K562 (cell line): ENCODE data around the gene ATXN7L2. TPM values are rescaled to one million over a fixed set of nuclear protein-coding genes. Genes with fewer than 3 reads are reported as not detected.

Source experiments
- ATAC-seq: fragments of 200-7000 bp; cut with Tn5 transposase; 3 replicates; pipeline ENCODE4 v1.9.1; 2020; ENCODE audit warnings: moderate library complexity
- Bru-seq: library from RNA; stranded (reverse); fragments of 400-500 nt; gene quantifications from one replicate; lab custom pipeline; 2021; lab: Mats Ljungman, UMichigan
- BruChase-seq, 2 experiments: library from RNA; stranded (reverse); fragments of 400-500 nt; gene quantifications; one replicate each; lab custom pipeline; 2021; lab: Mats Ljungman, UMichigan
- BruUV-seq: library from RNA; stranded (reverse); fragments of 400-500 nt; replicated peaks from 2 replicates; lab custom pipeline; 2021; lab: Mats Ljungman, UMichigan
- CTCF ChIA-PET: fragments of 300-600 bp; formaldehyde crosslinking; extraction: SDS; loops from one replicate; lab custom pipeline; 2021; ENCODE audit warnings: low intra/inter-chr PET ratio; lab: Yijun Ruan, JAX
- POLR2A ChIA-PET: fragments of 300-600, 350-650 bp; sonication (Branson Sonifier 250); formaldehyde crosslinking; extraction: SDS; loops from one replicate; lab custom pipeline; 2021; ENCODE audit warnings: antibody characterized with exemption, inconsistent platforms; lab: Yijun Ruan, JAX
- DNase-seq, 4 experiments: peaks; one replicate each; pipeline versions ENCODE4 v3.0.0 to v3.0.0-alpha.2; 2011 to 2018; ENCODE audit warnings: low spot score in 3 of 4, mixed read lengths in 3 of 4; ENCODE audit errors: extremely low read depth in 1 of 4
- FAIRE-seq: peaks from 2 replicates; lab custom pipeline; 2011; peaks lifted over from hg19 to GRCh38; lab: Jason Lieb, UNC
- H2AFZ ChIP-seq: 2 replicates; pipeline ENCODE4 v1.6.0; 2011; ENCODE audit warnings: low read depth, low read length, control low read depth, inconsistent platforms
- H3K27ac ChIP-seq: fragments of 200-600 bp; 3 replicates; pipeline ENCODE4 v1.8.0; 2011; ENCODE audit warnings: low read depth, mild to moderate bottlenecking, control low read depth, inconsistent platforms, low read length, moderate library complexity, mixed read lengths; ENCODE audit errors: extremely low read depth
- H3K27me3 ChIP-seq, 2 experiments: fragments of 300-600 bp in 1 of 2; 2 replicates in 1 of 2; 3 replicates in 1 of 2; pipeline versions ENCODE4 v1.6.0 to v1.8.0; 2011; ENCODE audit warnings: inconsistent platforms in 2 of 2, low read length in 2 of 2, mild to moderate bottlenecking in 1 of 2, mixed read lengths in 1 of 2, moderate library complexity in 1 of 2; ENCODE audit not compliant: control insufficient read depth in 2 of 2, insufficient read depth in 2 of 2
- H3K36me3 ChIP-seq: fragments of 300-600 bp; 3 replicates; pipeline ENCODE4 v1.8.0; 2011; ENCODE audit warnings: mild to moderate bottlenecking, low read length, inconsistent platforms; ENCODE audit not compliant: control insufficient read depth, insufficient read depth
- H3K4me1 ChIP-seq, 2 experiments: fragments of 200-600 bp in 1 of 2; replicated peaks in 1 of 2; 2 replicates in 1 of 2; 3 replicates in 1 of 2; pipeline versions ENCODE4 v1.5.1 to v1.8.0; 2011; ENCODE audit warnings: inconsistent platforms in 2 of 2, low read length in 2 of 2, mild to moderate bottlenecking in 1 of 2, mixed read lengths in 1 of 2, moderate library complexity in 1 of 2; ENCODE audit not compliant: control insufficient read depth in 2 of 2, insufficient read depth in 2 of 2
- H3K4me2 ChIP-seq: 2 replicates; pipeline ENCODE4 v1.6.1; 2011; ENCODE audit warnings: low read length, control low read depth, inconsistent platforms, mixed read lengths; ENCODE audit not compliant: insufficient read depth
- H3K4me3 ChIP-seq: fragments of 200-600 bp; sonication (generic), shearing (Covaris generic); 2 replicates; pipeline ENCODE4 v1.5.1; 2016; ENCODE audit warnings: control low read depth, inconsistent platforms
- H3K79me2 ChIP-seq: fragments of 200-600 bp; 3 replicates; pipeline ENCODE4 v1.8.0; 2011; ENCODE audit warnings: low read length, inconsistent platforms; ENCODE audit not compliant: control insufficient read depth, insufficient read depth
- H3K9ac ChIP-seq, 2 experiments: 2 replicates each; pipeline versions ENCODE4 v1.6.0 to v1.6.1; 2011; ENCODE audit warnings: low read depth in 2 of 2, low read length in 2 of 2, control low read depth in 1 of 2, inconsistent platforms in 1 of 2, mild to moderate bottlenecking in 1 of 2, mixed read lengths in 1 of 2; ENCODE audit not compliant: insufficient read depth in 1 of 2
- H3K9me1 ChIP-seq: one replicate; pipeline ENCODE4 v1.6.0; 2011; ENCODE audit warnings: inconsistent platforms, mild to moderate bottlenecking, low read length, moderate library complexity; ENCODE audit not compliant: control insufficient read depth, insufficient read depth
- H3K9me3 ChIP-seq: replicated peaks from 2 replicates; pipeline ENCODE4 v1.5.1; 2011; ENCODE audit warnings: low read depth, low read length, inconsistent platforms; ENCODE audit not compliant: control insufficient read depth, insufficient read depth
- H4K20me1 ChIP-seq: replicated peaks from 2 replicates; pipeline ENCODE4 v1.6.1; 2011; ENCODE audit warnings: low read length, inconsistent platforms, mixed read lengths; ENCODE audit not compliant: control insufficient read depth, insufficient read depth
- CBX5 ChIP-seq: IDR thresholded peaks from 2 replicates; pipeline ENCODE4 v1.6.1; 2014; ENCODE audit warnings: low read depth, borderline replicate concordance
- FOXJ2 ChIP-seq: fragments of 200-800 bp; sonication (Bioruptor generic); IDR thresholded peaks from 2 replicates; pipeline ENCODE4 v1.6.1; 2016; ENCODE audit warnings: missing genetic modification characterization, missing compliant biosample characterization
- ZC3H11A ChIP-seq: IDR thresholded peaks from 2 replicates; pipeline ENCODE4 v1.6.1; 2012; ENCODE audit warnings: low read depth, low read length, improper control_type of control experiment
- WGBS: fragments of 100-300 bp; shearing (Covaris generic); methylation state at CpG from one replicate; pipeline ENCODE4 v1.1.6; 2016; ENCODE audit warnings: low coverage, mixed read lengths; ENCODE audit not compliant: insufficient coverage; ENCODE audit errors: missing lambda C conversion rate; 5-methylcytosine and 5-hydroxymethylcytosine counted together
- in situ Hi-C: fragments of 300-500 bp; cut with MboI; formaldehyde crosslinking; loops from 4 replicates; pipeline ENCODE4 v1.15.0; 2018; ENCODE audit warnings: inconsistent platforms, mixed read lengths
- intact Hi-C: fragments of 100-400 bp; cut with micrococcal nuclease; formaldehyde crosslinking; loops from 2 replicates; pipeline ENCODE4 v1.14.2; 2022
- long read RNA-seq, 3 experiments: library from polyadenylated mRNA in 2 of 3; library from RNA in 1 of 3; unstranded in 2 of 3; stranded (forward) in 1 of 3; transcript quantifications; one replicate each; pipeline ENCODE4 v2.0.0, GENCODE V29; 2019 to 2022
- polyA minus RNA-seq, 3 experiments: library from RNA; depleted of rRNA, polyadenylated mRNA; stranded (reverse); fragments of >200 nt; gene quantifications; 2 replicates each; pipeline ENCODE4 v1.2.3, GENCODE V29; 2011
- polyA plus RNA-seq, 8 experiments: library from polyadenylated mRNA; depleted of rRNA in 4 of 8; stranded (reverse) in 5 of 8; unstranded in 3 of 8; fragments of >200 nt; fragmentation: Nextera tagmentation in 2 of 8; fragmentation: Illumina TruSeq in 1 of 8; extraction: Ambion mirVana in 2 of 8; extraction: Trizol in 1 of 8; gene quantifications; 2 replicates each; pipeline versions ENCODE4 v1.2.1 to v1.2.3, GENCODE V29; 2011 to 2014; ENCODE audit warnings: inconsistent platforms in 1 of 8, missing spikeins in 1 of 8
- total RNA-seq, 7 experiments: library from RNA; depleted of rRNA in 6 of 7; stranded (reverse); fragments of >200 nt in 6 of 7; fragmentation: Illumina TruSeq in 2 of 7; extraction: Trizol in 2 of 7; gene quantifications; 2 replicates each; pipeline versions ENCODE4 v1.2.1 to v1.2.3, GENCODE V29; 2011 to 2021; ENCODE audit warnings: low replicate concordance in 1 of 7
- TF ChIP-seq, protein P1 (sequence below): fragments of 200-400 bp; formaldehyde crosslinking; IDR thresholded peaks from 2 replicates; pipeline ENCODE4 v1.6.1; 2017; ENCODE audit warnings: mild to moderate bottlenecking, low read depth, low read length, moderate library complexity
- TF ChIP-seq, protein P2 (sequence below), 2 experiments: fragments of 450-650 bp; IDR thresholded peaks; 2 replicates each; pipeline ENCODE4 v1.6.1; 2018; ENCODE audit warnings: mild to moderate bottlenecking in 2 of 2, low read depth in 1 of 2; ENCODE audit not compliant: partially characterized antibody in 2 of 2

Gene ATXN7L2, protein sequence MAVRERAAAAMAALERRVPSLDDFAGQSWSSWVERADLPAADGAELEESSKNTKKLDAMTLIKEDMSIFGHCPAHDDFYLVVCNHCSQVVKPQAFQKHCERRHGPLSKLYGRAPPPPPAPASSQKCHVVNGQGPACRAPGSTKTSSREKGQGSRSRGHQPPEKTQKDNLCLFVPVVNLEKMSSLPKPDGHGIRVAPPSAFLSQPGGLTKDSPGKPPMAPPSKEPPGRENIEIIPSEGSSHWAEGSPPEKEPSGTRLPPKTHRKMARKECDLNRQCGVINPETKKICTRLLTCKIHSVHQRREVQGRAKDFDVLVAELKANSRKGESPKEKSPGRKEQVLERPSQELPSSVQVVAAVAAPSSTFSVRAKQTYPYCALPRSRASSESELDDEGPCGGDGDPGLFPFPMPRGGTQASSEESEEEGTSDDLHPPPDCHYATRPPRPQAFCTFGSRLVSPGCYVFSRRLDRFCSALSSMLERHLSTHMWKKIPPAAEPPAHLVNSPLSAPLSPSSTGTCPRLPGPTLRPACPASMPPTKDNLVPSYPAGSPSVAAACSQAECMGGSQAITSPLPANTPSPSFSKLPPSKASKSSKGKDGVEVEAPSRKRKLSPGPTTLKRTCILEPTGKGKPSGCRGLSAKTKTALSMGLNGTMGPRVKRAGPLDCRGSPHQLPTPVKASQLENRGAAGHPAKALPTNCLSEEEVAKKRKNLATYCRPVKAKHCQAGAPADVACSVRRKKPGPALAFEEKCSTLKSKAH
- 13.4 and 39.5 TPM in 2 replicates for total RNA-seq (2011; cell fraction: chromatin; rRNA removed; ENCODE audit: low replicate concordance)
- total RNA-seq (2011; cell fraction: nucleolus; rRNA removed): 28.8 and 32.7 TPM in 2 replicates
- total RNA-seq (2011; cell fraction: nucleoplasm; rRNA removed): 14.5 and 23.4 TPM in 2 replicates
- total RNA-seq (2014; rRNA removed) (6.3 and 10.4 TPM in 2 replicates), total RNA-seq (2014; rRNA removed; fragmentation: Illumina TruSeq; extraction: Trizol) (1.9 and 2.3 TPM in 2 replicates), total RNA-seq (2015; rRNA removed; fragmentation: Illumina TruSeq; extraction: Trizol) (4.4 and 5.8 TPM in 2 replicates), total RNA-seq (2021) (9.4 and 10.0 TPM in 2 replicates), polyA plus RNA-seq (2011; rRNA removed) (3.1 and 5.9 TPM in 2 replicates), polyA plus RNA-seq (2014; fragmentation: Illumina TruSeq; extraction: Trizol) (7.1 and 8.5 TPM in 2 replicates), polyA plus RNA-seq (2014; fragmentation: Nextera tagmentation; extraction: Ambion mirVana) (under 1 TPM; 0.21 to 0.56 TPM), polyA plus RNA-seq (2014; rRNA removed) (10.4 and 11.1 TPM in 2 replicates), polyA minus RNA-seq (2011; rRNA and poly(A)+ RNA removed) (2.4 and 3.5 TPM in 2 replicates), Bru-seq, nascent RNA (percentile 70 among the genes with signal in this experiment), BruChase-seq, experiment 1, labeled RNA remaining after a 2-hour chase (percentile 57 among the genes with signal in this experiment), BruChase-seq, experiment 2, labeled RNA remaining after a 6-hour chase (percentile 64 among the genes with signal in this experiment)
- 4.0 and 11.5 TPM in 2 replicates for polyA plus RNA-seq (2011; cell fraction: cytosol; rRNA removed)
- polyA plus RNA-seq (2011; cell fraction: nucleus; rRNA removed): 23.4 and 48.0 TPM in 2 replicates
- 5.9 and 6.8 TPM in 2 replicates for polyA plus RNA-seq (2012)
- polyA minus RNA-seq (2011; cell fraction: cytosol; rRNA and poly(A)+ RNA removed): 2.6 and 4.1 TPM in 2 replicates
- polyA minus RNA-seq (2011; cell fraction: nucleus; rRNA and poly(A)+ RNA removed): 13.1 and 13.6 TPM in 2 replicates
- long read RNA-seq, experiment 1, partial matches to known transcripts: 17 of 19 reads
- long read RNA-seq, experiment 1, other reads (novel, unspliced or antisense): 1 of 19 reads
- long read RNA-seq, experiment 2, partial matches to known transcripts: 1 of 11 reads
- long read RNA-seq, experiment 2, other reads (novel, unspliced or antisense): 8 of 11 reads
- long read RNA-seq, experiment 3, partial matches to known transcripts: 1 of 3 reads
- long read RNA-seq, experiment 3, other reads (novel, unspliced or antisense): 2 of 3 reads

DNA sequence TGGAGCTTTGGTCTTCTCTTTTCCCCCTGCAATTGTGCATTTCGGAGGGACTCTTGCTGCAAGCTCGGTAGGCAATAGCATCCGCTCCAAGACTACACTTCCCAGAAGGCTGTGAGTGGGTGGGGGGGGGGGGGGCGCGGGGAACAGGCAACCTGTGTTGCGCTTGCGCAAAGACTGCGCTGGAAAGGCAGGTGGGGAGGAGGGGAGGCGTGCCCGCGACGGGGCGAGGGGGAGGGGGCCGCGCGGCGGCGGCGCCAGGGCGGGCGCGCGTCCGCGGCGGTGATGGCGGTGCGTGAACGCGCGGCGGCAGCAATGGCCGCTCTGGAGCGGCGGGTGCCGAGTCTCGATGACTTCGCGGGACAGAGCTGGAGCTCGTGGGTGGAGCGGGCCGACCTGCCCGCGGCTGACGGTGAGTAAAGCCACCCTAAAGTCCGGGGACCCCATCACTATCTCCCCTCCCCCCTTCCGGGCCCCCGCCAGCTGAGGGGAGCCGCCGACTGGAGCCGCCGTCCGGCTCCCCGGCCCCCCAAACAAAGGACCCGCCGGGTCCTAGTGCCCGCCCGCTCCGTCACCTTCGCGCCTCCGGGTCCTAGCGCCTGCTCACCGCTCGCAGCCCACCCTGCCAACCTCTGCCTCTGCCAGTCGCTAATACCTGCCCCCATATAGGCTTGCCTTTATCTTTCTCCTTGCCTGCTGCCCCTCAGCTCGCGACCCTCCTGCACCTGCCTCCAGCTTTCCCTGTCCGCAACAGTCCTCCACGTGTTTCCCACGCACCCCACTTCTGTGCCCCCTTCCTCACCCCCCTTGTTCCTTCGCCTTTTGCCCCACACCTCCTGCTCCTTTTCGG lies at the start of gene ATXN7L2:
ATXN7L2 (plus strand) TSS at position 234 of the 847 bp plus-strand sequence; CDS start at position 283, 49 bp downstream.
- Histone ChIP-seq H4K20me1 (0 out of 2 replicates have a peak, but pooled peaks cover 2% of the 10 kb centered on the region), H3K9me1 (no peaks in the 10 kb centered on the region), H3K9me3 (no peaks in the 10 kb centered on the region), H3K4me2 (peak within 1 kb of the TSS; percentile 98), H3K4me3 (peak within 1 kb of the TSS; percentile 76), H3K27ac (peak within 1 kb of the TSS; percentile 93), H2AFZ (peak within 1 kb of the TSS; percentile 99), H3K36me3 (peaks cover 31% of the 10 kb centered on the region; the same call in 1 of the 3 replicates), H3K9ac (peak within 1 kb of the TSS; percentile 87 to 100), H3K79me2 (peaks cover 9% of the 10 kb centered on the region; the same call in 2 of the 3 replicates), H3K27me3 (peaks cover 18 to 28% of the 10 kb centered on the region in 2 experiments; a peak in 4 of 5 replicates), H3K4me1 (peaks cover 12 to 23% of the 10 kb centered on the region in 2 experiments; a peak in 4 of 5 replicates)
- FAIRE-seq (peak; percentile 75), DNase-seq (peak; percentile 97 to 100 (median 99)), ATAC-seq (peak; percentile 85)
- in situ Hi-C loops (no loop called here), intact Hi-C loops (no loop called here)
- WGBS: under 1% methylated on average over 33 of the region's 73 CpGs
- no TSS peak for BruUV-seq
- ChIA-PET CTCF (no interaction called here), POLR2A (interaction anchor here (0.6 to 4.1 kb wide), 13 partner anchors 9 to 807 kb away, joined by 3 to 21 read pairs (median 3); partner anchors contain the start of gene GNAI3)
- TF ChIP-seq, protein P1, sequence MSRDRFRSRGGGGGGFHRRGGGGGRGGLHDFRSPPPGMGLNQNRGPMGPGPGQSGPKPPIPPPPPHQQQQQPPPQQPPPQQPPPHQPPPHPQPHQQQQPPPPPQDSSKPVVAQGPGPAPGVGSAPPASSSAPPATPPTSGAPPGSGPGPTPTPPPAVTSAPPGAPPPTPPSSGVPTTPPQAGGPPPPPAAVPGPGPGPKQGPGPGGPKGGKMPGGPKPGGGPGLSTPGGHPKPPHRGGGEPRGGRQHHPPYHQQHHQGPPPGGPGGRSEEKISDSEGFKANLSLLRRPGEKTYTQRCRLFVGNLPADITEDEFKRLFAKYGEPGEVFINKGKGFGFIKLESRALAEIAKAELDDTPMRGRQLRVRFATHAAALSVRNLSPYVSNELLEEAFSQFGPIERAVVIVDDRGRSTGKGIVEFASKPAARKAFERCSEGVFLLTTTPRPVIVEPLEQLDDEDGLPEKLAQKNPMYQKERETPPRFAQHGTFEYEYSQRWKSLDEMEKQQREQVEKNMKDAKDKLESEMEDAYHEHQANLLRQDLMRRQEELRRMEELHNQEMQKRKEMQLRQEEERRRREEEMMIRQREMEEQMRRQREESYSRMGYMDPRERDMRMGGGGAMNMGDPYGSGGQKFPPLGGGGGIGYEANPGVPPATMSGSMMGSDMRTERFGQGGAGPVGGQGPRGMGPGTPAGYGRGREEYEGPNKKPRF: no peak
- TF ChIP-seq FOXJ2 (tag) (peak; percentile 84), CBX5 (no peak), ZC3H11A (no peak)
- TF ChIP-seq, protein P2, sequence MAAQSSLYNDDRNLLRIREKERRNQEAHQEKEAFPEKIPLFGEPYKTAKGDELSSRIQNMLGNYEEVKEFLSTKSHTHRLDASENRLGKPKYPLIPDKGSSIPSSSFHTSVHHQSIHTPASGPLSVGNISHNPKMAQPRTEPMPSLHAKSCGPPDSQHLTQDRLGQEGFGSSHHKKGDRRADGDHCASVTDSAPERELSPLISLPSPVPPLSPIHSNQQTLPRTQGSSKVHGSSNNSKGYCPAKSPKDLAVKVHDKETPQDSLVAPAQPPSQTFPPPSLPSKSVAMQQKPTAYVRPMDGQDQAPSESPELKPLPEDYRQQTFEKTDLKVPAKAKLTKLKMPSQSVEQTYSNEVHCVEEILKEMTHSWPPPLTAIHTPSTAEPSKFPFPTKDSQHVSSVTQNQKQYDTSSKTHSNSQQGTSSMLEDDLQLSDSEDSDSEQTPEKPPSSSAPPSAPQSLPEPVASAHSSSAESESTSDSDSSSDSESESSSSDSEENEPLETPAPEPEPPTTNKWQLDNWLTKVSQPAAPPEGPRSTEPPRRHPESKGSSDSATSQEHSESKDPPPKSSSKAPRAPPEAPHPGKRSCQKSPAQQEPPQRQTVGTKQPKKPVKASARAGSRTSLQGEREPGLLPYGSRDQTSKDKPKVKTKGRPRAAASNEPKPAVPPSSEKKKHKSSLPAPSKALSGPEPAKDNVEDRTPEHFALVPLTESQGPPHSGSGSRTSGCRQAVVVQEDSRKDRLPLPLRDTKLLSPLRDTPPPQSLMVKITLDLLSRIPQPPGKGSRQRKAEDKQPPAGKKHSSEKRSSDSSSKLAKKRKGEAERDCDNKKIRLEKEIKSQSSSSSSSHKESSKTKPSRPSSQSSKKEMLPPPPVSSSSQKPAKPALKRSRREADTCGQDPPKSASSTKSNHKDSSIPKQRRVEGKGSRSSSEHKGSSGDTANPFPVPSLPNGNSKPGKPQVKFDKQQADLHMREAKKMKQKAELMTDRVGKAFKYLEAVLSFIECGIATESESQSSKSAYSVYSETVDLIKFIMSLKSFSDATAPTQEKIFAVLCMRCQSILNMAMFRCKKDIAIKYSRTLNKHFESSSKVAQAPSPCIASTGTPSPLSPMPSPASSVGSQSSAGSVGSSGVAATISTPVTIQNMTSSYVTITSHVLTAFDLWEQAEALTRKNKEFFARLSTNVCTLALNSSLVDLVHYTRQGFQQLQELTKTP (IDR thresholded peaks at IDR 0.05; ENCODE audit: low read depth in 1 of 2, partially characterized antibody in 2 of 2): peak; percentile 68 to 94
